Right renal cortex interstitium (tissue), 3 donors: Measurements from ENCODE around the gene CEPT1. TPM values are rescaled to one million over a fixed set of nuclear protein-coding genes. Genes with fewer than 3 reads are reported as not detected.
"Not testable (repeated sequence)": the region's sequence is repeated elsewhere in the genome, so short reads cannot be mapped to it uniquely, and the experiment has no call there.

Experiments used
- DNase-seq, 3 donors: peaks; one replicate each; pipeline ENCODE4 v3.0.0-alpha.2; 2013; ENCODE audit warnings: low read depth in 3 of 3, low spot score in 2 of 3
- polyA plus RNA-seq, 3 donors: library from polyadenylated mRNA; unstranded; fragments of 120-200 nt; gene quantifications; one replicate each; pipeline ENCODE4 v1.2.1, GENCODE V29; 2013; ENCODE audit not compliant: insufficient read length in 3 of 3

CEPT1 gene
- polyA plus RNA-seq: 10 to 100 TPM; 47.5 to 48.6 (median 48.0) TPM

DNA sequence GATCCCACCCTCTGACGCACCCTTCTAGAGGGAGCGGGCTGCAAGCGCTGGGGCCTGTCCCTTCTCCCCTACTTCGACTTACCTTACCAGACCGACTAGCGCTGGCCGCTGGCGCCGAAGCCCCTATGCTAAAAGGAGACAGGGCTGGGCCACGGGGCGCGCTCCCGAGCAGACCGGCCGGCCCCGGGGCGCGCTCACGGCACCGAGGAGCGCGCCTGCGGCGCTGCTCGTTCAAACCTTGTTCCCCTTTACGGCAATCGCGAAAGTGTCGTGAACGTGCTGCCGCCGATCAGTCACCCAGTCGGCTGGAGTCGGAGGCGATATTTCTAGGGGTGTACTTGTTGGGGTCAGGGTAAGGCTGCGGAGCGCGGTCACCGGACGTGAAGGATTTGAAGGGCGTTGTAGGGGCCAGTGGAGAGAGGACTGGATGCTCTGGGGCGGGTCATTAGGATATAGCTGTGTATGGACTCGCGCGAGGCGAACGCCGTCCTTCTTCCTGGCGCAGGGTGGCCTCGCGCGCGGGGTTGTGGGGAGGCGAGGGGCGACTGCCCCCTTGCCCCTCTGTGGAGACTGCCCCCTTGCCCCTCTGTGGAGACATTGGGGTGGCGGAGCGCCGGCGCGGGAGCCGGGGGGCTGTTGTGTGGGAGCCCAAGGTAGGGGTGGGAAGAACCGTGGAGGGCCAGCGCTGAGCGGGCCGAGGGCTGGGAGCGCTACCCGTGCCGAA lies at the start of gene CEPT1, which contains the start of gene DRAM2:
TSS of gene CEPT1 (plus strand) at position 268 of the 724 bp plus-strand sequence. CDS start 7,492 bp downstream, outside the sequence.
TSS of gene DRAM2 (minus strand) at position 138 of the 724 bp plus-strand sequence. CDS start 8,539 bp downstream, outside the sequence.
- DNase-seq: peak; percentile 88 to 97 (median 94)

- DNase-seq: not testable (repeated sequence)
These were observed 44.6 kb upstream of the CEPT1 start for GRCh38 chr1:111095421-111095820.

- no peak for DNase-seq
These were observed 42.5 kb upstream of the CEPT1 start for GRCh38 chr1:111097356-111098099.

GRCh38 chr1:111099289-111099688 lies 40.7 kb upstream of the CEPT1 start:
- DNase-seq: no peak

GRCh38 chr1:111101854-111102642 lies 38.0 kb upstream of the CEPT1 start:
- no peak for DNase-seq

DNA sequence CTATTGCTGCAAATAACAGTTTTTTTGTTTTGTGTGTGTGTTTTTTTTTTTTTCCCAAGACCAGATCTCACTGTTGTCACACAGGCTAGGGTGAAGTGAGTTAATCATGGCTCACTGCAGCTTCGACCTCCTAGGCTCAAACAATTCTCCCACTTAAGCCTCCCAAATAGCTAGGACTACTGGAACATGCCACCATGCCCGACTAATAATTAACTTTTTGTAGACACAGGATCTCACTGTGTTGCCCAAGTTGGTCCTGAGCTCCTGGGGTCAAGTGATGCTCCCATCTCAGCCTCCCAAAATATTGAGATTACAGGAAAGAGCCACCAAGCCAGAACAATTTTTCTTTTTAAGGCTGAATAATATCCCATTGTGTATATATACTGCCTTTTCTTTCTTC lies 35.0 kb upstream of the CEPT1 start:
- DNase-seq: no peak

DNA sequence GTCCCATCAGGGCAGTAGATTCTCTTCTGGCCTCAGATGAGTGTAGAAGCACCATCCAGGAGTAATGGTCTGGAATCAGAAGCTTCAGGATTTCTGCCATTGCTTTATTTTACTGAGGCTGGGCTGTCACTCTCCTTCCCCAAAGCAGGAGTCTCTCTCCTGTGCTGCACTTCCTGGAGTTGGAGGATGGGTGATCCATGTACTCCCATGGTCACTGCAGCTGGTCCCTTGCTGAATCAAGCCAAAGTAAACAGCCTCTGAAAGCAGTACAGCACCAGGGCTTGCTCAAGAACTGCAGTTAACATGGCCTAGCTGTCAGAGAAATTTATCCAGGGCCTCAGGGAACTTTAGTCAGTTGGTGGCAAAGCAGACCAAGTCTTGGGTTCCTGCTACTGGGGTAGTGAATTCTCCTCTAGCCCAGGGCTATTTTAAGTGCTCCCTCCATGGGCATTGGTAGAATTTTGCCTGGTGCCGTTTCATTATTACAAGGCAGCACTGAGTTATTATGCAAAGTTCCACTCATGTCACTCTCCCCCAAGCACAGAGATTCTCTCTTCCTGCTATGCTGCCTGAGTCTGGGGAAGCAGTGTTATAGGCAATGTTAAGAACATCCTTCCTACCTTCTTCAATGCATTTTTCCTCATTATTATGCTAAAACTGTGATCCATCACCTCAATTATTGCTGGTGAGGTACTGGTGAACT lies 29.7 kb upstream of the CEPT1 start:
- peak in 1 of 3 donors; percentile 3 for DNase-seq

- DNase-seq: no peak
These were observed 23.5 kb upstream of the CEPT1 start for GRCh38 chr1:111116496-111116895.

- no peak for DNase-seq
These were observed 13.7 kb upstream of the CEPT1 start for GRCh38 chr1:111126354-111126753.

DNA sequence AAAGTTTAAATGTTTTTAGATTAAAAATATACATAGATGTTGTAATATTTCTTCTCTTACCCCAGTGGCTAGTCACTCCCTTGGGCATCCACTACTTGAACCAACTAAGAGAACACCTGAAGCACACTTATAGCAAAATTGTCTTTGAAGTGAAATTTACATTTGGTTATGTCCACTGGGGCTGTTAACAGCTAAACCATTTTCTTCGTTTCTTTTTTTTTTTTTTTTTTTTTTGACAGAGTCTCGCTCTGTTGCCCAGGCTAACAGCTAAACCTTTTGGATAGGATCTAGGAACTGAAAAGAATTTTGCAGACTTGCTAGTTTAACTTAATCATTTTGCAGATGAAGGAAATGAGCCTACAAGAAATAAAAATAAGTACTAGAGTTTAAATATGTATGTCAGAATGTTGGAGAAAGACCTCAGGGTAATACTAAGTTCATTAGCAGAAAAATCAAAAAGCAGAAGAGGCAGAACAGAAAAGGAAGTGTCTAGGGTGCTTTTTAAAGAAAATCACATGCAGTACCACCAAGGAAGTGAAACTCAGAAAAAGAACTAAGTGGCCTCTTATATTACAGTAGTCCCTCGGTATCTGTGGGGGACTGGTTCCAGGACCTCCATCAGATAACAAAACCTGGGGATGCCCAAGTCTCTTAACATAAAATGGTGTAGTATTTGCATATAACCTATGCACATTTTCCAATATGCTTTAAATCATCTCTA lies 11.9 kb upstream of the CEPT1 start:
- DNase-seq: no peak

DNA sequence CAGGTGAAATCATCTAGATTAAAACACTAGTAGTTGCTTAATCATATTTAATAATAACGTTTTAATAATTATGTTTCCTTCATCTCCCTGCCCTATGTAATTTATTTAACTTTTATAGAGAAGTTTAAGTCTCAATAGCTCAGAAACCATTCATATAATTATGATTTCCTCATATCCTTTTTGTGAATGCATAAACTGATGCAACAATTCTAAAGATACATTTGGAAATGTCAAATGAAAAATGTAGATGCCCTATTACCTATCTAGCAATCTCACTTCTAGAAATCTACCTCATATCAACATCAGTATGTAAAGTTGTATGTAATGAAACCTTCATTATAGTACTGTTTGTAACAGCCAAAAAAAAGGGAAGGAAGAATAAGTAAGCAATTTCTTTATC lies 10.6 kb upstream of the CEPT1 start:
- DNase-seq: no peak

- no peak for DNase-seq
These were observed 8.3 kb upstream of the CEPT1 start for GRCh38 chr1:111131693-111132092.

- DNase-seq: no peak
These were observed 6.2 kb upstream of the CEPT1 start for GRCh38 chr1:111133866-111134265.

- peak; percentile 60 to 69 (median 64) for DNase-seq
These were observed 583 bp upstream of the CEPT1 start for GRCh38 chr1:111139324-111139955.

DNA sequence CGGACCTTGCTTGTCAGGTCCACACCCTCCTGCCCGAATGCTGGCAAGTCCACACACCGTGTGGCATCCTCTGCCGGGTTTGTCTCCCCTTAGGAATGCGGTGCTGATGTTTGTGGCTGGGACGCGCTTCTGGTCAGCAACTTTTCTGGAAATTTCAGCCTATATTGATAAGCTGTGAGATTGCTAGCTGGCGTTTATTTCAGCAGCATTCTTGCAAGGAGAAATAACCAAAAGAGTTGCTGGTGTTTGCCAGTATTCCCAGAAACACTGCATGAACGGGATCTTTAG lies 601 bp downstream of the CEPT1 start:
- peak in 1 of 3 donors; percentile 21 for DNase-seq

GRCh38 chr1:111141245-111142220 lies 1.5 kb downstream of the CEPT1 start:
- DNase-seq: no peak

GRCh38 chr1:111142356-111142975 lies 2.4 kb downstream of the CEPT1 start:
- no peak for DNase-seq

DNA sequence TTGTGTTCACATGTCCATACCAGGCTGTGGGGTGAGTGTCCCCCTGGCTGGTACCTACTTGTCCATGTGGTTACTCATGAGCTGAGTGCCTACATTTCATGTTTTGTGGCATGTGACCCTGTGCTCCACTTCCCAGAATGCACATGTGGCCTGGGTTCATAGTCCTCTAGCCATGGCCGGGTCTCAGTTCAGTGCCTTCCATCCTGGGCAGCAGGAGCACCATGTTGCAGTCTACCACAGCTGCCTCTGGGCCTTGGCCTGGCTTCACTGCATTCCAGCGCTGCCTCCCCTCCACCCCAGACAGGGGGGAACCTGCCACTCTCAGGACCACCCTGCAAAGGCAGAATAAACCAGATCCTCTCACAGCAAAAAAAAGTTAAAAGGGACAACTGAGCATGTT lies 5.5 kb downstream of the CEPT1 start:
- no peak for DNase-seq
